Head of caudate nucleus (tissue), 42 donors: ENCODE measurements around the gene FAAP24.
A peak's percentile ranks its signal among the peaks of the same experiment; 100 is the strongest.
"Not testable (repeated sequence)": the region's sequence is repeated elsewhere in the genome, so short reads cannot be mapped to it uniquely, and the experiment has no call there.

ENCODE experiments used
- DNase-seq, 42 donors: peaks; one replicate each; pipeline versions ENCODE4 v3.0.0 to v3.0.0-alpha.2; 2020 to 2021; ENCODE audit warnings: mixed read lengths in 7 of 42
- intact Hi-C: fragments of 100-400 bp; cut with DNase I; formaldehyde crosslinking; loops from one replicate; pipeline ENCODE4 v1.15.0; 2022

FAAP24 gene

GRCh38 chr19:32971715-32972540 is at the start of gene FAAP24, which contains the start of gene CEP89:
FAAP24 (plus strand) TSS chr19:32972242; CDS start chr19:32973197, 955 bp downstream.
CEP89 (minus strand) TSS chr19:32971958; CDS start chr19:32971874, 84 bp downstream.
- peak; percentile 95 to 100 (median 99) for DNase-seq
- intact Hi-C loops: loop anchor here (5.0 to 10.0 kb wide), 2 partner anchors 110 to 203 kb away; partner anchors contain the start of gene GPATCH1

GRCh38 chr19:32924200-32924599 is 47.8 kb upstream of the FAAP24 start:
- intact Hi-C loops: no loop called here
- DNase-seq: no peak

GRCh38 chr19:32928806-32929205 is 43.2 kb upstream of the FAAP24 start:
- no peak for DNase-seq
- intact Hi-C loops: no loop called here

GRCh38 chr19:32930567-32930966 is 41.5 kb upstream of the FAAP24 start:
- no peak for DNase-seq
- intact Hi-C loops: no loop called here

GRCh38 chr19:32933571-32933970 is 38.5 kb upstream of the FAAP24 start:
- no peak for DNase-seq
- intact Hi-C loops: no loop called here

GRCh38 chr19:32935629-32936028 is 36.4 kb upstream of the FAAP24 start:
- intact Hi-C loops: no loop called here
- no peak for DNase-seq

- no peak for DNase-seq
- intact Hi-C loops: no loop called here
Measured at GRCh38 chr19:32936065-32936464, 36.0 kb upstream of the FAAP24 start.

GRCh38 chr19:32941273-32941672 is 30.8 kb upstream of the FAAP24 start:
- intact Hi-C loops, DNase-seq: not testable (repeated sequence)

GRCh38 chr19:32945260-32945659 is 26.8 kb upstream of the FAAP24 start:
- DNase-seq: no peak
- intact Hi-C loops: no loop called here

- intact Hi-C loops: no loop called here
- no peak for DNase-seq
Measured at GRCh38 chr19:32966750-32967149, 5.3 kb upstream of the FAAP24 start.

GRCh38 chr19:32969549-32969948 is 2.5 kb upstream of the FAAP24 start:
- DNase-seq: no peak
- intact Hi-C loops: no loop called here

GRCh38 chr19:32971012-32971595 is 938 bp upstream of the FAAP24 start:
- peak in 5 of 42 donors; percentile 8 to 19 (median 13) for DNase-seq
- intact Hi-C loops: loop anchor here (5.0 to 10.0 kb wide), 2 partner anchors 111 to 204 kb away; partner anchors contain the start of gene GPATCH1

- DNase-seq: peak; percentile 45 to 91 (median 77)
- intact Hi-C loops: loop anchor here (10.0 kb wide), 1 partner anchor 198 kb away; no protein-coding TSS in a partner anchor
Measured at GRCh38 chr19:32976223-32976805, 4.3 kb downstream of the FAAP24 start.

GRCh38 chr19:32977280-32977679 is 5.2 kb downstream of the FAAP24 start:
- intact Hi-C loops: loop anchor here (10.0 kb wide), 1 partner anchor 198 kb away; no protein-coding TSS in a partner anchor
- no peak for DNase-seq

- intact Hi-C loops: loop anchor here (10.0 kb wide), 1 partner anchor 197 kb away; no protein-coding TSS in a partner anchor
- DNase-seq: not testable (repeated sequence)
Measured at GRCh38 chr19:32977813-32978212, 5.8 kb downstream of the FAAP24 start.

GRCh38 chr19:32979807-32980206 is 7.8 kb downstream of the FAAP24 start:
- intact Hi-C loops: loop anchor here (10.0 kb wide), 1 partner anchor 195 kb away; no protein-coding TSS in a partner anchor
- not testable (repeated sequence) for DNase-seq

GRCh38 chr19:32982488-32982887 is 10.4 kb downstream of the FAAP24 start:
- DNase-seq, intact Hi-C loops: not testable (repeated sequence)

GRCh38 chr19:32988254-32988653 is 16.2 kb downstream of the FAAP24 start:
- DNase-seq, intact Hi-C loops: not testable (repeated sequence)

- no peak for DNase-seq
- intact Hi-C loops: no loop called here
Measured at GRCh38 chr19:32988724-32989123, 16.7 kb downstream of the FAAP24 start.

- intact Hi-C loops: not testable (repeated sequence)
- peak in 1 of 42 donors; percentile 64 for DNase-seq
Measured at GRCh38 chr19:32995966-32996365, 23.9 kb downstream of the FAAP24 start.
